ENCODE measurements around the gene CGB5. TPM values are rescaled to one million over a fixed set of nuclear protein-coding genes. Genes with fewer than 3 reads are reported as not detected.

CGB5 gene
- total and polyA plus RNA-seq, 2 donors (not counting 3 experiments of a cell fraction or from before 2014, with no cell fraction given) = not detected

DNA sequence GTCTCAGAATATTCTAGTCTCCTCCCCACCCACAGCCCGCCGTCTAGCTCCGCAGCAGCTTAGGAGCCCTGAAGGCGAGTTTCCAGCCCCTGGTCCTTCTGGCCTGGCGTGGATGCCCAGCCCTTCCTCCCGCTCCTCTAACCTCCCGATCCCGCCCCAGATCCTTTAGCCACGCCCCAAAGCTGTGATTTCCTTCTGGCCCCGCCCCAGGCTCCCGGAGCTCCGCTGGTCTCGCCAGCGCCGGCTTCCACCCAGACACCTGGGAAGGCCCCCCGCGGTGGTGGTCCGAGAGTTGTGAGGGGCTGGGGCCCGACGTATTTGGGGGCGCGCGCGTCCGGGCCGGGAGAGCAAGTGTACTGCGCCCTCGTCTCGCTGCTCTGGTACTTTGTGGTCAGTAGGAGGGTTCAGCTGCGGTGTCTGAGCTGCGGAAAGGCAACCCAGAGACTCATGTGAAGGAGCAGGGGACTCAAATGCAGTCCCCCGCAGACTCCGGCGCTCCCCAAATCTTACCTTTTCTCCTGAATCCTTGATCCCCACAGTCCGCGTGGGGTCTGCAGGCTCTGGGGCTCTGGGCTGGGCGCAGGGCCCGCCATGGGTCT, 14.1 kb downstream of the CGB5 start, which contains the start of gene CGB7:
CGB7 (minus strand) TSS at position 114 of the 599 bp plus-strand sequence. CDS start 2,374 bp downstream, outside the sequence.
- dilution Hi-C loops (cut with MboI; ENCODE audit: extremely low pct_ligation_motif_present, low sequenced_read_pairs) = no loop called here
- intact Hi-C loops (cut with micrococcal nuclease) = loop anchor here (1.0 kb wide), 1 partner anchor 10 kb away; no protein-coding TSS in a partner anchor
- CTCF ChIA-PET = interaction anchor here (0.8 to 1.8 kb wide), 10 partner anchors 9 to 168 kb away, joined by 3 to 9 read pairs (median 4); no protein-coding TSS in a partner anchor
- FAIRE-seq (peak; percentile 87), DNase-seq (ENCODE audit: low read depth, low spot score) (peak; percentile 54)
- Histone ChIP-seq H3K79me2 (ENCODE audit: control insufficient read depth, insufficient read depth, low read length) (no peaks in the 10 kb centered on the region), H3K9ac (replicated peaks; ENCODE audit: extremely low read depth, insufficient read depth, low read length) (no peak within 1 kb of the TSS), H3K36me3 (ENCODE audit: control insufficient read depth in 2 of 2, extremely low read depth in 1 of 2, insufficient read depth in 2 of 2, low read length in 2 of 2) (no peaks in the 10 kb centered on the region), H3K9me1 (replicated peaks; ENCODE audit: control insufficient read depth, extremely low read depth, insufficient read depth, low read length) (no peaks in the 10 kb centered on the region), H3K9me3 (replicated peaks; ENCODE audit: control insufficient read depth, insufficient read depth, low read length) (no peaks in the 10 kb centered on the region), H3K4me3 (replicated peaks in 1 of 3; ENCODE audit: insufficient read depth in 1 of 3, low read depth in 1 of 3, low read length in 3 of 3) (peak within 1 kb of the TSS in 2 of 3 experiments; percentile 30 to 55), H3K27me3 (ENCODE audit: control insufficient read depth in 2 of 2, insufficient read depth in 2 of 2, low read length in 2 of 2) (no peaks in the 10 kb centered on the region), H3K4me1 (ENCODE audit: control insufficient read depth, extremely low read depth, insufficient read depth, low read length) (peaks cover 11% of the 10 kb centered on the region), H2AFZ (ENCODE audit: low read depth, low read length) (peak within 1 kb of the TSS; percentile 91), H3K4me2 (ENCODE audit: insufficient read depth, low read length) (peak within 1 kb of the TSS; percentile 66), H4K20me1 (replicated peaks; ENCODE audit: control insufficient read depth, extremely low read depth, insufficient read depth, low read length) (no peaks in the 10 kb centered on the region), H3K27ac (ENCODE audit: insufficient read depth, low read depth, low read length) (no peak within 1 kb of the TSS)
- TF ChIP-seq, protein P1, sequence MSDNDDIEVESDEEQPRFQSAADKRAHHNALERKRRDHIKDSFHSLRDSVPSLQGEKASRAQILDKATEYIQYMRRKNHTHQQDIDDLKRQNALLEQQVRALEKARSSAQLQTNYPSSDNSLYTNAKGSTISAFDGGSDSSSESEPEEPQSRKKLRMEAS (IDR thresholded peaks at IDR 0.05; ENCODE audit: insufficient read depth, insufficient read length) = no peak
- TF ChIP-seq, protein P2, sequence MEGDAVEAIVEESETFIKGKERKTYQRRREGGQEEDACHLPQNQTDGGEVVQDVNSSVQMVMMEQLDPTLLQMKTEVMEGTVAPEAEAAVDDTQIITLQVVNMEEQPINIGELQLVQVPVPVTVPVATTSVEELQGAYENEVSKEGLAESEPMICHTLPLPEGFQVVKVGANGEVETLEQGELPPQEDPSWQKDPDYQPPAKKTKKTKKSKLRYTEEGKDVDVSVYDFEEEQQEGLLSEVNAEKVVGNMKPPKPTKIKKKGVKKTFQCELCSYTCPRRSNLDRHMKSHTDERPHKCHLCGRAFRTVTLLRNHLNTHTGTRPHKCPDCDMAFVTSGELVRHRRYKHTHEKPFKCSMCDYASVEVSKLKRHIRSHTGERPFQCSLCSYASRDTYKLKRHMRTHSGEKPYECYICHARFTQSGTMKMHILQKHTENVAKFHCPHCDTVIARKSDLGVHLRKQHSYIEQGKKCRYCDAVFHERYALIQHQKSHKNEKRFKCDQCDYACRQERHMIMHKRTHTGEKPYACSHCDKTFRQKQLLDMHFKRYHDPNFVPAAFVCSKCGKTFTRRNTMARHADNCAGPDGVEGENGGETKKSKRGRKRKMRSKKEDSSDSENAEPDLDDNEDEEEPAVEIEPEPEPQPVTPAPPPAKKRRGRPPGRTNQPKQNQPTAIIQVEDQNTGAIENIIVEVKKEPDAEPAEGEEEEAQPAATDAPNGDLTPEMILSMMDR (IDR thresholded peaks at IDR 0.05; ENCODE audit: extremely low read depth in 1 of 2, insufficient read depth in 1 of 2, low read depth in 1 of 2, low read length in 2 of 2) = no peak
- TF ChIP-seq JUN (IDR thresholded peaks at IDR 0.05; ENCODE audit: borderline replicate concordance, insufficient read depth, insufficient read length, low read depth) (no peak), MYC (IDR thresholded peaks at IDR 0.05; ENCODE audit: low read depth, low read length) (no peak), EZH2 (IDR thresholded peaks at IDR 0.05; ENCODE audit: borderline replicate concordance, low read depth, low read length, severe bottlenecking) (no peak), POLR2AphosphoS5 (IDR thresholded peaks at IDR 0.05; ENCODE audit: insufficient read depth, low read depth, low read length) (no peak), POLR2A (IDR thresholded peaks at IDR 0.05; ENCODE audit: low read depth, low read length) (no peak), GATA2 (IDR thresholded peaks at IDR 0.05; ENCODE audit: insufficient read depth, insufficient read length, low read depth, low read length) (no peak), FOS (IDR thresholded peaks at IDR 0.05; ENCODE audit: borderline replicate concordance, insufficient read depth, low read length) (no peak)
- POLR2A ChIA-PET = interaction anchor here (0.6 kb wide), 1 partner anchor 177 kb away, joined by 3 read pairs; no protein-coding TSS in a partner anchor
- BruUV-seq (replicated peaks) = no TSS peak
